GM23248 (cell line): ENCODE data around the gene RFT1. TPM values are rescaled to one million over a fixed set of nuclear protein-coding genes. Genes with fewer than 3 reads are reported as not detected.

Source experiments
- DNase-seq: peaks from one replicate; pipeline ENCODE4 v3.0.0-alpha.2; 2015
- H2AFZ ChIP-seq: fragments of 200-600 bp; sonication (generic); 2 replicates; pipeline ENCODE4 v1.6.1; 2016; ENCODE audit warnings: antibody characterized with exemption
- H3F3A ChIP-seq: fragments of 200-600 bp; sonication (generic); 2 replicates; pipeline ENCODE4 v1.6.1; 2016; ENCODE audit warnings: mild to moderate bottlenecking, antibody characterized with exemption, mixed run types; ENCODE audit not compliant: insufficient read depth
- H3K27ac ChIP-seq: fragments of 200-600 bp; sonication (generic); 2 replicates; pipeline ENCODE4 v1.5.1; 2016; ENCODE audit warnings: mild to moderate bottlenecking
- H3K27me3 ChIP-seq: fragments of 200-600 bp; sonication (generic); replicated peaks from 2 replicates; pipeline ENCODE4 v1.6.1; 2016; ENCODE audit warnings: mild to moderate bottlenecking; ENCODE audit not compliant: insufficient read depth
- H3K36me3 ChIP-seq: fragments of 200-600 bp; sonication (generic); 2 replicates; pipeline ENCODE4 v1.6.1; 2016; ENCODE audit warnings: low read depth, mild to moderate bottlenecking
- H3K4me1 ChIP-seq: fragments of 200-600 bp; sonication (generic); 2 replicates; pipeline ENCODE4 v1.6.1; 2016; ENCODE audit warnings: mild to moderate bottlenecking; ENCODE audit not compliant: insufficient read depth
- H3K4me2 ChIP-seq: fragments of 200-600 bp; sonication (generic); one replicate; pipeline ENCODE4 v1.6.1; 2016; ENCODE audit warnings: mild to moderate bottlenecking; ENCODE audit not compliant: unreplicated experiment
- H3K4me3 ChIP-seq: fragments of 200-600 bp; sonication (generic); 2 replicates; pipeline ENCODE4 v1.5.1; 2016; ENCODE audit warnings: mild to moderate bottlenecking
- H3K79me2 ChIP-seq: fragments of 200-600 bp; sonication (generic); 2 replicates; pipeline ENCODE4 v1.6.1; 2016; ENCODE audit warnings: mild to moderate bottlenecking; ENCODE audit not compliant: insufficient read depth
- H3K9ac ChIP-seq: fragments of 200-600 bp; sonication (generic); 2 replicates; pipeline ENCODE4 v1.6.1; 2016; ENCODE audit warnings: mild to moderate bottlenecking
- H3K9me2 ChIP-seq: fragments of 200-600 bp; sonication (generic); 2 replicates; pipeline ENCODE4 v1.6.1; 2016; ENCODE audit warnings: mixed run types, mild to moderate bottlenecking, moderate library complexity; ENCODE audit not compliant: insufficient read depth
- H3K9me3 ChIP-seq: fragments of 200-600 bp; sonication (generic); one replicate; pipeline ENCODE4 v1.6.1; 2017; ENCODE audit warnings: low read depth
- H4K20me1 ChIP-seq: fragments of 200-600 bp; sonication (generic); 2 replicates; pipeline ENCODE4 v1.6.0; 2016; ENCODE audit not compliant: insufficient read depth
- EZH2 ChIP-seq: fragments of 200-600 bp; sonication (generic); IDR thresholded peaks from 2 replicates; pipeline ENCODE4 v1.6.1; 2018; ENCODE audit warnings: antibody characterized with exemption, mild to moderate bottlenecking; ENCODE audit not compliant: insufficient read depth, poor library complexity, severe bottlenecking
- EZH2phosphoT487 ChIP-seq: fragments of 200-600 bp; sonication (generic); IDR thresholded peaks from 2 replicates; pipeline ENCODE4 v1.6.1; 2018; ENCODE audit warnings: antibody characterized with exemption, moderate library complexity, mild to moderate bottlenecking, low read depth; ENCODE audit not compliant: insufficient read depth
- WGBS, 2 experiments: methylation state at CpG; one replicate each; pipeline ENCODE4 v1.1.6; 2015 to 2017; ENCODE audit warnings: low lambda C conversion rate in 2 of 2, low coverage in 1 of 2; ENCODE audit errors: missing lambda C conversion rate in 2 of 2; 5-methylcytosine and 5-hydroxymethylcytosine counted together
- in situ Hi-C: fragments of 300-500 bp; cut with MboI; formaldehyde crosslinking; loops from 2 replicates; pipeline ENCODE4 v1.15.0; 2020
- polyA plus RNA-seq: library from polyadenylated mRNA; unstranded; fragments of >200 nt; fragmentation: Nextera tagmentation; extraction: Ambion mirVana; gene quantifications from 2 replicates; pipeline ENCODE4 v1.2.1, GENCODE V29; 2016
- total RNA-seq: library from RNA; depleted of rRNA; stranded (reverse); fragments of >200 nt; shearing (Covaris generic); gene quantifications from 2 replicates; pipeline ENCODE4 v1.2.3, GENCODE V29; 2014

The RFT1 gene
- total and polyA plus RNA-seq, 2 experiments from 2014 or later, result 35.0 to 35.7 TPM

DNA sequence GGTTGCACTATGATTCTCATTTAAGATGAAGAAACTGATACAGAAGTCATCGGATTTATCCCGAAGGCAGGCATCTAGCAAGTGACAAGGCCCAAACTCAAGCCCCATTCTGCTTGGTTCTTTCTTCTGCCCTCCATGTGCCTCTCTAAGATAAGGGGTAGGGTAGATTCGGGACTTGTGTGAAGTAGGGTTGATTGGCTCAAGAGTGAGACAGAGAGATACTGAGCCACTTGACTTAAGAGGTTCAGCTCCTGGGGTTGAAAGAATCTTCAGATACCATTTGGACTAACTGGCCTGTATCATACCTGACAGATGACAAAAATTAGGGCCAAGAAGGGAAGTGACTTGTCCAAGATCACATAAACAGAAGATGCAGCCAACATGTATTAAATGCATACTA, 891 bp downstream of the RFT1 start:
- Histone ChIP-seq H3K9me2 (no peaks in the 10 kb centered on the region), H3K4me1 (peaks cover 14% of the 10 kb centered on the region), H3K27me3 (no peaks in the 10 kb centered on the region), H3K9ac (peak overlapping the region; percentile 99), H3K36me3 (peaks cover 9% of the 10 kb centered on the region), H4K20me1 (no peaks in the 10 kb centered on the region), H3K4me2 (peak overlapping the region; percentile 99), H3K79me2 (peaks cover 30% of the 10 kb centered on the region), H3F3A (peaks cover 11% of the 10 kb centered on the region), H3K27ac (no peak overlapping the region), H2AFZ (peak overlapping the region; percentile 99), H3K4me3 (peak overlapping the region; percentile 99), H3K9me3 (no peaks in the 10 kb centered on the region)
- 63% methylated on average over 3 of the region's 3 CpGs for WGBS, 2 experiments
- TF ChIP-seq EZH2 (no peak), EZH2phosphoT487 (no peak)
- in situ Hi-C loops, result no loop called here
- no peak for DNase-seq

DNA sequence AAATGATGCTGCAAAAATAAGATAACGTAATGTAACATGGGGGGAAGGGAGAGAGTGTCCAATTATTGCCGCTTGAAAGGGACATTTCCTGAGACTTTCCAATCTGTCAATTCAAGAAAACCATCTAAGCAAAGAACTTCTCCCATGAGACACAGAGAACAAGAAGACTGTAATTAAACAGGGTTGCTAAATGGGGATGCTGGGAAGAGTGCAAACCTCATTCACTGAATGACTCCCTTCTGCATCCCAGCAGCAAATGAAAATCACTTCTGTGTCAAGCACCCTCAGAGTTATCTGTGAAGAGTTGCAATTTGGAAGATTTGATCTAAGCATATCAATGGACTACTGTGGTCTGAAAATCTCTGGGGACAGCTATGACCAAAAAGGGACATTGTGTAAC, 3.6 kb downstream of the RFT1 start:
- H3K9me2 ChIP-seq, result no peaks in the 10 kb centered on the region
- peaks cover 26% of the 10 kb centered on the region for H3K36me3 ChIP-seq
- H3F3A ChIP-seq, result peaks cover 7% of the 10 kb centered on the region
- H3K27me3 ChIP-seq, result no peaks in the 10 kb centered on the region
- no peak overlapping the region for H2AFZ ChIP-seq
- no peaks in the 10 kb centered on the region for H3K9me3 ChIP-seq
- DNase-seq, result no peak
- peaks cover 30% of the 10 kb centered on the region for H3K79me2 ChIP-seq
- WGBS, 2 experiments, result 96 to 98% methylated on average over 2 of the region's 2 CpGs
- no peak for TF ChIP-seq EZH2phosphoT487
- in situ Hi-C loops, result no loop called here
- H4K20me1 ChIP-seq, result no peaks in the 10 kb centered on the region
- no peak overlapping the region for H3K9ac ChIP-seq
- no peak overlapping the region for H3K4me3 ChIP-seq
- H3K4me1 ChIP-seq, result peaks cover 14% of the 10 kb centered on the region
- no peak overlapping the region for H3K4me2 ChIP-seq
- no peak overlapping the region for H3K27ac ChIP-seq

DNA sequence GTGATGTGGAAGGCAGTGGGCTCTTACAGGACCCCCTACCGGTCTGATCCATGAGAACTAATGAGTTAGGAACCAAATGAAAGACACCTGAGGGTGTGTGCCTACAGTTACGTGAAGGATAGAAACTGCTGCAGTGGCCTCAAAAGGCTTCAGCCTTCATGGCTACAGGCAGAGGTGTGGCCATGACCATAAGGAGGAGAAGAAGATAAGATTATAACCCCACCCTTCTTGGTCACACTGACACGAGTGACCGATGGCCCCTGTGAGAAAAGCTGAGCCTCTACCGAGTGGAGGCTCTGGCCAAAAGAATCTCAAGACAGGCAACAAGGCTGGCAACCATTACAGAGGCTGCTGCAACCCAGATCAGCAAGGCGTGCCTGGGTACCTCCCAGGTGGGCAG, 6.3 kb downstream of the RFT1 start:
- no peak for TF ChIP-seq EZH2phosphoT487
- no peak for TF ChIP-seq EZH2
- Histone ChIP-seq H2AFZ (no peak overlapping the region), H3K9me2 (no peaks in the 10 kb centered on the region), H3K27ac (no peak overlapping the region), H4K20me1 (no peaks in the 10 kb centered on the region), H3K4me1 (0 out of 2 replicates have a peak, but pooled peaks cover under 1% of the 10 kb centered on the region), H3K4me3 (no peak overlapping the region), H3F3A (no peaks in the 10 kb centered on the region), H3K36me3 (peaks cover 39% of the 10 kb centered on the region), H3K4me2 (no peak overlapping the region), H3K9me3 (no peaks in the 10 kb centered on the region), H3K9ac (no peak overlapping the region), H3K27me3 (no peaks in the 10 kb centered on the region), H3K79me2 (peaks cover 17% of the 10 kb centered on the region)
- in situ Hi-C loops, result no loop called here
- WGBS, 2 experiments, result 94 to 97% methylated on average over 6 of the region's 6 CpGs
- DNase-seq, result no peak

DNA sequence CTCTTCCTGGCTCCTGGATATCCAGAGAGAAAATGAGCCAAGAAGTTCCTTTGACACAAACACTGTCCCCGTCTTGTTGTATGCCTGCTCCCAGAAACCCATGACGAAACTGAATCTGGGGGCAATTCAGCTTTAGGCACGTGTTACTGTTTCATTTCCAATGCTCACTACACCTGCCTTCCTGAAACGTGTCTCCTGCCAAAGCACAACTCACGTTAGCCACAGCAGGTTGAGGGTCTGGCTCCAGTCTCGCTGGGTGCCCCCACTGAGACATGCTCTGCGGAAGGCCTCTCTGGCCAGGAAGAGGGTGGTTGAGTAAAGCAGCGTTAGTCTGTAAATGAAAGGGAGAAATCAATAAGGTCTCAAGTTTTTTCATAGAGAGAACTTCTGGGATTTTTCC, 6.7 kb downstream of the RFT1 start:
- no peak overlapping the region for H3K9ac ChIP-seq
- TF ChIP-seq EZH2, result no peak
- TF ChIP-seq EZH2phosphoT487, result no peak
- H4K20me1 ChIP-seq, result no peaks in the 10 kb centered on the region
- 89 to 91% methylated on average over 8 of the region's 8 CpGs for WGBS, 2 experiments
- no peak for DNase-seq
- no peak overlapping the region for H3K27ac ChIP-seq
- no peaks in the 10 kb centered on the region for H3K27me3 ChIP-seq
- H3K4me3 ChIP-seq, result no peak overlapping the region
- peaks cover 12% of the 10 kb centered on the region for H3K79me2 ChIP-seq
- H3F3A ChIP-seq, result no peaks in the 10 kb centered on the region
- H2AFZ ChIP-seq, result no peak overlapping the region
- H3K9me2 ChIP-seq, result no peaks in the 10 kb centered on the region
- in situ Hi-C loops, result no loop called here
- H3K9me3 ChIP-seq, result no peaks in the 10 kb centered on the region
- peaks cover 43% of the 10 kb centered on the region for H3K36me3 ChIP-seq
- H3K4me1 ChIP-seq, result no peaks in the 10 kb centered on the region
- H3K4me2 ChIP-seq, result no peak overlapping the region

DNA sequence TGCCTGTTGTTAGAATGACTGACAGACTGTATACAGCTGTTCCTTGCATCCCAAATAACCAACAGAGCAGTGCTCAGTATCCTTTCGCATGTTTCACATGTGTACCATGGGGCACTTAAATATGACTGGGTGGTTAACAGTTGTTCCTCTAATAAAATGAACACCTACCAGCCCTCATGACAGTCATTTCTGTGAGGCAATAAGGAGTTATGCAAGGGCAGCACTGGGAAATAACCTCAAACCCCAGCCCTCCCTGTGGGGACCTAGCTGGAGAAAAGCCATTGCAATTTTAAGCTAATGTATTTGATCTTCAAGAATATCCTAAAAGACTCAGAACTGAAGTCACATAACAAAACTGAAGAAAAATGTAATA, 7.3 kb downstream of the RFT1 start:
- no peaks in the 10 kb centered on the region for H3F3A ChIP-seq
- no peak overlapping the region for H3K4me2 ChIP-seq
- H3K36me3 ChIP-seq, result peaks cover 48% of the 10 kb centered on the region
- H2AFZ ChIP-seq, result no peak overlapping the region
- H3K79me2 ChIP-seq, result peaks cover 7% of the 10 kb centered on the region; the same call in 1 of the 2 replicates
- no peaks in the 10 kb centered on the region for H3K27me3 ChIP-seq
- H3K9ac ChIP-seq, result no peak overlapping the region
- H3K4me1 ChIP-seq, result no peaks in the 10 kb centered on the region
- no peak overlapping the region for H3K4me3 ChIP-seq
- no peak overlapping the region for H3K27ac ChIP-seq
- TF ChIP-seq EZH2 (no peak), EZH2phosphoT487 (no peak)
- WGBS, 2 experiments, result 94 to 100% methylated on average over 1 of the region's 1 CpG
- H3K9me2 ChIP-seq, result no peaks in the 10 kb centered on the region
- H4K20me1 ChIP-seq, result no peaks in the 10 kb centered on the region
- in situ Hi-C loops, result no loop called here
- DNase-seq, result no peak
- H3K9me3 ChIP-seq, result no peaks in the 10 kb centered on the region
